NCI-H2196 (cell line): ENCODE results near the gene NUDT22.

Experiments used
- DNase-seq: peaks from one replicate; lab custom pipeline; 2025; ENCODE audit not compliant: unreplicated experiment; lab: John Stamatoyannopoulos, UW

Gene NUDT22

DNA sequence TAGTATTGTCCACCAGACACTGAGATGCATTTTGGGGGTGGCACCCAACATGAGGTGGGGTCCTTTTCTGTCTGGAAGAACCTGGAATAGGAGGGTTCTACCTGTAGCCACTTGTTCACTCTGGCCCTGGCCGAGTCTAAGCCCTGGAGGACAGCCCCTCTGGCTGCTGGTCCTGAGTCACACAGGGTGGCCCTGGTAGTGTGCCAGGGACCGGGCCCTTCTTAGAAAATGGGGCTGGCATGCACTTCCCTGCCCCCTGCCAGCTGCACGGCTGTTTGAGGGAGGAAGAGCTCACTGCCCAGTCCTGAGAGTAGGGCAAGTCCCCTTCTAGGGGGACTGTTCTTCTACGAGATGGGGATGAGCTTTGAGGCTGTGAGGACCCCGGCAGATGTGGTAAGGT lies 27.4 kb downstream of the NUDT22 start:
- DNase-seq, result no peak

DNA sequence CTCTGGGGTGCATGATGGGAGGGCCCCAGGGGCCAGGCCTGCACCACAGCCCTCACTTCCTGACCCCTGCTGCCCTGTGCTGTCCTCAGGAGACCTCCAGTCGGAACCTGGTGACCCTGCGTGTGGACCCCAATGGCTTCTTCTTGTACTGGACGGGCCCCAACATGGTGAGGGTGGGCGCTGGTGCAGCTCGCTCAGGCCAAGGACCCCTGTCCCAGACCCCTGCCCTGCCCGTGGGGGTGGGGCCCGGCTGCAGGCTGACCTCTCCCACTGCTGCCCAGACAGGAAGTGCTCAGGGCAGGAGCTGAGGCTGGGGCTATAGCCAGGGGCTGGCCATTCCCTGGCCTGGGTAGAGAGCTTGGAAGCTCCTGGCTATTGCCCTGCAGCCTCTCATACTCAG lies 28.3 kb downstream of the NUDT22 start:
- DNase-seq, result no peak

- no peak for DNase-seq
These were observed 29.4 kb downstream of the NUDT22 start for GRCh38 chr11:64255135-64256128.

- no peak for DNase-seq
These were observed 30.2 kb downstream of the NUDT22 start for GRCh38 chr11:64256300-64256699.

DNA sequence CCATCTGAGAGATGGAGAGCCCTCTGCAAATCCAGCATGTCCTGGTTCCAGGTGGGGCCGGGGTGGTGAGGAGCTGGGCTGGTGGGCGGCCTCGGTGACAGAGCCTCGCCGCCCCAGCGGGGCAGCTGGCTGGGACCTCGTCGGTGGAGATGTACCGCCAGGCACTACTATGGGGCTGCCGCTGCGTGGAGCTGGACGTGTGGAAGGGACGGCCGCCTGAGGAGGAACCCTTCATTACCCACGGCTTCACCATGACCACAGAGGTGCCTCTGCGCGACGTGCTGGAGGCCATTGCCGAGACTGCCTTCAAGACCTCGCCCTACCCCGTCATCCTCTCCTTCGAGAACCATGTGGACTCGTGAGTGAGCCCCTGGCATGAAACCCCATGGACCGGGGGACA lies 32.3 kb downstream of the NUDT22 start:
- DNase-seq, result no peak

GRCh38 chr11:64258946-64259532 lies 33.0 kb downstream of the NUDT22 start:
- DNase-seq, result no peak

DNA sequence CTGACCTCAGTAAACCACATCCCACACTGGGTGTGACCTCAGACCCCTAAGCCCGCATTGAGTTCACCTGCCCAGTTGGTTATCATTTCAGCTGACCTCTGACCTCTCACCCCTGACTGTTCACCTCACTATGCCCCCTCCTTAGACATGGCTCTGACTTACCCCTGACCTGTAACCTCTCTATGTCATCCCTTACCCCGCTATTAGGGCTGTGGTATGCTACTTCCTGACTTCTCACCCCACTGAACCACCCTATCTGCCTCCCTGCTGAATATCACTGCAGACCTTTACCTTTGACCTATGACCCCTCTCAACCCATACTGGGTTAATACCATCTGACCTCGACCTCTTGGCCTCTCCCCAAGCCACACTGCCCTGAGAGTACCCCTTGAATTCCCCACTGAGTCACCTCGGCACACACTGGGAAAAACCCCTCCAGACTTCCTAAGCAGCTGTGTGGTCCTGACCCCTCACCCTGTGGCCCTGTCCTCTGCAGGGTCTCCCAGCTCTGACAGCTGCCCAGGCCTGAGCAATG lies 33.5 kb downstream of the NUDT22 start:
- DNase-seq, result no peak

DNA sequence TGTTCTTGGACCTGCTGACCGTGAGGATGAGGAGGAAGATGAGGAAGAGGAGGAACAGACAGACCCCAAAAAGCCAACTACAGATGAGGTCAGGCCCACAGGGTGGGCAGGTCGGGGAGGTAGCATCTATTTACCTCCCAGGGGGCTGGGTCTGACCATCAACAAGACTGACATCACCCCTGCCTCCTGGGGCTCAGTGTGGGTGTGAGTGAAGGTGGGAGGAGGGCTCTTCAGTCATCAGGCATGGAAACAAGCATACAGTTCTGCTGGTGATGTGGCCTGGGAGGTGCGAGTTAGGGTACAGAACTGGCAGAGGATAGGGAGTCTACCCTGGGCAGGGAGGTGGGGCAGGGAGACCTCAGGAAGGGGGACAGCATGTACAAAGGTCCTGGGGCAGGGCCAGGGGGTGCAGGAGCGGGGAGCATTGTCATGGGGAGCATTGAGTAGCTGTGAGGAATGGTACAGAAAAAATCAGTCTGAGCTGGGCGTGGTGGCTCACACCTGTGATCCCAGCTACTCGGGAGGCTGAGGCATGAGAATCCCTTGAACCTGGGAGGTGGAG lies 34.2 kb downstream of the NUDT22 start:
- no peak for DNase-seq

DNA sequence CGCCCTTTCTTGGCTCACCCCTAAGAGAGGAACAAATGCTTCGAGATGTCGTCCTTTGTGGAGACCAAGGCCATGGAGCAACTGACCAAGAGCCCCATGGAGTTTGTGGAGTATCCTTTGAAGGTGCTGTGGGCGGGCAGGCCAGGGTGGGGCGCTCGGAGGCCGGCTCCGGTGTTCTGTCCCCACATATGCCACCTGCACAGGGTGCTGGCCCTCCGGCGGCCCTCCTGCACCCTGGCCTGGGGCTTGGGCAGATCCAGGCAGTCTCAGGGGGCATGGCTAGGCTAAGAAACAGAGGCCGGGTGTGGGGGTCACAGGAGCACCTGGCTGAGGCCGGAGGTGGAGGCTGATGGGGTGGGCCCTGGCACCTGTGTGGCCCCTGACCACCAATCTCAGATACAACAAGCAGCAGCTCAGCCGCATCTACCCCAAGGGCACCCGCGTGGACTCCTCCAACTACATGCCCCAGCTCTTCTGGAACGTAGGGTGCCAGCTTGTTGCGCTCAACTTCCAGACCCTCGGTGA lies 35.5 kb downstream of the NUDT22 start:
- no peak for DNase-seq

DNA sequence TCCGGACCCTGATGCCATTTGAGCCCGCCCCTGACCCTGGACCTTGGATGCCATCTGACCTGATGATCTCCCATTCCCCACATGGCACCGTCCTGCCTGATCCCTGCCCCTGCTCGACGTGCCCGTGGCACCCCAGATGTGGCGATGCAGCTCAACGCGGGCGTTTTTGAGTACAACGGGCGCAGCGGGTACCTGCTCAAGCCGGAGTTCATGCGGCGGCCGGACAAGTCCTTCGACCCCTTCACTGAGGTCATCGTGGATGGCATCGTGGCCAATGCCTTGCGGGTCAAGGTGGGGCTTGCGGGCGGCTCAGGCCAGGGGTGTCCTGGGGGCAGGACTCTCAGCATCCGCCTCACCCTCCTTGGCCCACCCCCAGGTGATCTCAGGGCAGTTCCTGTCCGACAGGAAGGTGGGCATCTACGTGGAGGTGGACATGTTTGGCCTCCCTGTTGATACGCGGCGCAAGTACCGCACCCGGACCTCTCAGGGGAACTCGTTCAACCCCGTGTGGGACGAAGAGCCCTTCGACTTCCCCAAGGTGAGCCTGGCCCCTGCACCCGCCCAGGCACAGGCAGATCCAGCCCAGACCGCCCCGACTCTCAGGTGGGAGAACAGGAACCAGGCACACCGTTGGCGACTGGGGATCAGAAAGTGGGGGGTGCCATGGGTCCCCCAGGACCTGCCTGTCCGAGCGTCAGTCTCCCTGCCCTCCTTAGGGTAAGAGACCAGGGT lies 36.4 kb downstream of the NUDT22 start:
- DNase-seq, result no peak

DNA sequence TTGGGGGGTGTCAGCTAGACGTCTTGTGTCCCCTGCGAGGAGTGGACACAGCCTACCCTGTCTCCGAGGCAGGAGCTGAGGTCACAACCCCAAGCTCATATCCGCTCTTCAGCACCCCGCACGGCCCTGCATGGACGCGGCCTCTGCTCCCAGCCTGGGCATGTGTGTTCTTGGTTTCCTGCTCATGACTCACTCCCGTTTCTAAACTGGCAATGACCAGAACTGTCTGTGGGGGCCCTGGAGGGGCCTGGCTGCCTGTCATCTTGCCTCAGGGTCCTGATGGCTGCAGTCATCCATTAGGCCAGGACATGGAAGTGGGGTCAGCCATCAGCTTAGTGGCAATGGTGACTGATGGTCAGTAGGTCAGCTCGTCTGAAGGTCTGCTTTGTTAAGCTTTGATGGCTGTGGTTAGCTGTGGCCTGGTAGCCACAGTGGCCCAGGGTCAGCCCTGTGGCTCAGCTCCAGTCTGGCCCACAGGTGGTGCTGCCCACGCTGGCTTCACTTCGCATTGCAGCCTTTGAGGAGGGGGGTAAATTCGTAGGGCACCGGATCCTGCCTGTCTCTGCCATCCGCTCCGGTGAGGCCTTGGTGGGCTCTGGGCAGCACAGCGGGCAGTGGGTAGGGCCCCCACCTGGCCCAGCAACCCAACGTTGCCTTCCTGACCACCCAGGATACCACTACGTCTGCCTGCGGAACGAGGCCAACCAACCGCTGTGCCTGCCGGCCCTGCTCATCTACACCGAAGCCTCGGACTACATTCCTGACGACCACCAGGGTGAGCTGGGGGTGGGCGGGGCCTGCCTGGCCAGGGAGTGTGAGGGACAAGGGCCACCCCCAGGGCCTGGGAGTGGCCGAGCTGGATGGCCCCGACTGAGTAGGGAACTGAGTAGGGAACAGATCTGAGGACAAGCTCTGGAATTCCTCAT lies 37.2 kb downstream of the NUDT22 start:
- DNase-seq, result no peak

DNA sequence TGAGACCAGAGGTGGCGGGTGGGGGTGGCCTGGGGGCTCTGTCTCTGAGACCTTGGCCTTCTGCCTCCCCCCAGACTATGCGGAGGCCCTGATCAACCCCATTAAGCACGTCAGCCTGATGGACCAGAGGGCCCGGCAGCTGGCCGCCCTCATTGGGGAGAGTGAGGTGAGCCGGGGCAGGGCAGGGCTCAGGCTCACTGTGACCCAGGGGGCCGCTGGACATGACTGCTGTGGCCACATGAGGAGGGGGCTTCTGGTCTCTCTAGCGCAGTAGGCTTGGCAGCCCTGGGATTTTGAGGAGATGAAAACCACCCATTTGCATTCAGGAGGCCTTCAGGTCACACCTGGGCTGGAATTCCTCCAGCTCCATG lies 37.9 kb downstream of the NUDT22 start:
- DNase-seq, result no peak

- DNase-seq, result no peak
These were observed 38.3 kb downstream of the NUDT22 start for GRCh38 chr11:64264371-64264852.

GRCh38 chr11:64265176-64266160 lies 39.4 kb downstream of the NUDT22 start:
- DNase-seq, result no peak

- no peak for DNase-seq
These were observed 40.3 kb downstream of the NUDT22 start for GRCh38 chr11:64266339-64266738.

DNA sequence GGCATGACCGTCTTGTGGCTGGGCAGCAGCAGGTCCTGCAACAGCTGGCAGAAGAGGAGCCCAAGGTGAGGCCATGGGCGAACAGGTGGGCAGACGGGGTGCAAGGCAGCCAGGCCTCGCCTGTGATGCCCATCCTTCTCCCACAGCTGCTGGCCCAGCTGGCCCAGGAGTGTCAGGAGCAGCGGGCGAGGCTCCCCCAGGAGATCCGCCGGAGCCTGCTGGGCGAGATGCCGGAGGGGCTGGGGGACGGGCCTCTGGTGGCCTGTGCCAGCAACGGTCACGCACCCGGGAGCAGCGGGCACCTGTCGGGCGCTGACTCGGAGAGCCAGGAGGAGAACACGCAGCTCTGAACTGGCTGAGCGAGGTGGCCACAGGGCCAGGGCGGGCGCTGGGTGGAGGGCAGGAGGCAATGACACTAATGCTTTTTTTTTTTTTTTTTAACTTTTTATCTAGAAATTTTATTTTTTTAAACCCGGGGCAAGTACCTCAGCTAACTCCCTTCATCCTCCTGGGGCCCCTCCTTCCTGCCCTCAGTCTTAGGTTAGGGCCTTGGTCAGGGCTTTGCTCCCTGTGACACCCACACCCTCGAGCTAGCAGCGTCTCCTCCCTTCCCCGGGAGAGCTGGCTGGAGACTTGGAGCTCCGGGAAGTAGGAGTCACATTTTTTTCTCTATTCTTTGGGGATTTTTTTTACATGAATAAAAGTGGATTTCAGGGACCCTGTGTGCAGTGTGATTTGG lies 41.3 kb downstream of the NUDT22 start:
- no peak for DNase-seq

DNA sequence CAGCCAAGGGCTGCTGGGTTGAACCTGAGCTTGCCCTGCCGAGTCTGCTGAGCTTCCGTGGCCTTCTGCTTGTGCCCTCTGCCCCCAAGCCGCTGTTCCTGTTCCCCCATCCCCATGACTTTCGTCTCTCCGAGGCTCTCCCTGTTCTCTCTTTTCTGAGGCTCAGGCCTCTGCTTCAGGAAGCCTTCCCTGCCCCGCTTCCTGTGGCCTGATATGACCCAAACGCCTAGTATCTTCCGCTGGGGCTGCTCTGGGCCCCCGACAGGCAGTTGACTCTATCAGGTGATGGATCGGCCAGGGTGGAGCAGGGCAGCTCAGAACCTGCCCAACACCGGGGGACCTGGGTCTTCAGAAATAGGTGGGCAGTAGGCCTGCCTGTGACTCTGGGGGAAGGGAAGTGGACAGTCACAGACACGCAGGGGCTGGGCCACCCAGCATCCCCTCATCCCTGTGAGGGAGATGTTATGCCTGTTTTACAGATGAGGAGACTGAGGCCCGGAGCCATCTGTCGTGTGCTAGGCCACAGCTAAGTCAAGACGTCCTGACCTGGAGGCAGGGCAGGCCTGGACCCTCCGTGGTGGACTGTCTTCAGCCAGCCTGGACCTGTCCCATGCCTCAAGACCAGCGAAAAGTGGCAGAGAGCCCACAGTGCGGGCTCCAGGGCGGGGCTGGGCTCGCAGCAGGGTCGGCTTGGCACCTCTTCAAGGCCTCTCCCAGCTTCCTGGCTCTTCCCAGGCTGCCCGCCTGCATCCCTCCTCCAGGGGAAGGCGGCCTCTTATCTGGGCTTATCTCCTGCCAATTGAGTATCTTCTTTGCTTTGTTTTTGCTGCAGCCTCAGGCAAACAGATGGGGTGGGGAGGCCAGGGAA lies 42.2 kb downstream of the NUDT22 start:
- peak; percentile 53 for DNase-seq
